GM19395 (cell line): Measurements from ENCODE around the gene GREB1L.
"Not testable (repeated sequence)": the region's sequence is repeated elsewhere in the genome, so short reads cannot be mapped to it uniquely, and the experiment has no call there.

Experiments used
- ATAC-seq: cut with Tn5 transposase; IDR thresholded peaks from one replicate; pipeline ENCODE4 v1.9.1; 2021; ENCODE audit warnings: mild to moderate bottlenecking, moderate library complexity; ENCODE audit not compliant: unreplicated experiment

The GREB1L gene

DNA sequence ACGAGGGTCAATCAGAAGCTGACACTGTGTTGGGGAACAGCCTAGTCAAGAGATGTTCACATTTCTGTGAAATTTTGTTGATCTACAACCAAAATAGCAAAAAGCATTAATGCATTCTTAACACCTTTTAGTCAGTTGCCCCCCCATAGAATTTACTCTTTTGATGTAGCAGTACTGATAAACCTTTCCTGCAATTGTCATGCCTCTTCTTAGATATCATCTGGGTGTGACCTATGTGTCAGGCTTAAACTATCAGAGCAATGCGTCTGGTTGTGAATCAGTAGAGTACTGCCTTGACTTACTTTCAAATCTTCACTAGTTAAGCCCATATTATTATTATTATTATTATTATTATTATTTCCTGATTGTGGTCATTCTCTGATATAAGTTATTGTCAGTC is 61.9 kb downstream of the GREB1L start:
- no peak for ATAC-seq

DNA sequence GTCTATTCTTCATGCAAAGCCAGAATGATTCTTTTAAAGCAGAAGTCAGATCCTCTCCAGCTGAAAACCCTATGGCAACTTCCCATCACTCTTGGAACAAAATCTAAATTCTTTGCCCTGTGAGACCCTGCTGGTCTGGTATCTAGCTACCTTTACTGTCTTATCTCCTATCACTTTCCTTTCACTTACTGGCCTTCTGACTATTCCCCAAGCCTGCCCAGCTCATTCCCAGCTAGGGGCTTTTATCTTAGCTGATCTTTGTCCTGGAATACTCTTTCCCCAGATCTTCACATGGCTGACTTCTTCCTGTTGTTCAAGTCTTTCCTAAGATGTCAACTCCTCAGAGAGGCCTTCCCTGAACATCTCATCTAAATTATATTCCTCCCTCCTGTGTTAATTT is 63.6 kb downstream of the GREB1L start:
- no peak for ATAC-seq

GRCh38 chr18:21306368-21306767 is 64.3 kb downstream of the GREB1L start:
- no peak for ATAC-seq

DNA sequence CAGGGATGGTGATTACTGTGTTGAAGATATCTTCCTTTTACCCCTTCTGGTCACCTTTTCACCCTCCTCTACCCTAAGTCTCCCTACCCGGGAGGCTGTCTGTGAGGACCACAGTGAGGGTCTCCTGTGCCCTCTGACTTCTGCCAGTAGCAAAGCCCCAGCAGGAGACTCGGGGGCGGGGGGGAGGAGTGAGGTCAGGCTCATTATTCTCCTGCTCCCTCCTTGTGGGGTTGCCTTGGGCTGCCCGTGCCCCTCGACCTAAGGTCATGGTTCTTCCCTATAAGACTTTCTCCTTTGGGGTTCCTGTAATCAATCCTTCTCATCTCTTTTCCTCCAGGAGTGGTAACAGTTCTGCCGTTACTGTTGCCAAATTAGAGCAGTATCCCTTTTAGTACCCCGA is 65.5 kb downstream of the GREB1L start:
- ATAC-seq, result no peak

- ATAC-seq, result no peak
Measured at GRCh38 chr18:21309248-21309647, 67.2 kb downstream of the GREB1L start.

GRCh38 chr18:21311980-21312379 is 69.9 kb downstream of the GREB1L start:
- not testable (repeated sequence) for ATAC-seq

- no peak for ATAC-seq
Measured at GRCh38 chr18:21313576-21313975, 71.5 kb downstream of the GREB1L start.

GRCh38 chr18:21314724-21315123 is 72.7 kb downstream of the GREB1L start:
- ATAC-seq, result no peak

GRCh38 chr18:21315126-21315525 is 73.1 kb downstream of the GREB1L start:
- ATAC-seq, result not testable (repeated sequence)

DNA sequence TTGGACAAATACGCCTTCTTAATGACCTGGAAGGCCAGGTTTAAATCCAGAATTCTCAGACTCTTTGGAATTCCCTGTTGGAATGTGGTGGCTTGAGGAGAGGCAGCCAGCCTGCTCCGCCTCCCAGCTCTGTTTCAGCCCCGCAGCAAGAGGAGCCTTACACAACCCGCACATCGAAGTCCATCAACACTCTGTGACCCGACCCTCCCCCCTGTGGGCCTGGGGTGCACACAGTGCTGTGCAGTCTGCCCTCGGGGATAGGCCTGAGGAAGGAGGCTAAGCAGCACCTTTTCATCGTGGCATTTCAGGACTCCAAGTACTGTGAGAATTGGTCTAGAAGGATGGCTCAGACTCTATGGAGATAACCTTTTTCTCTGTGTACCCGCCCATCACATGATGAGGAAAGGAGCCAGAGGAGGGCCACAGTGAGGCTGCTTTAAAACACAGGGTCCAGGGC is 73.7 kb downstream of the GREB1L start:
- no peak for ATAC-seq

GRCh38 chr18:21316296-21316695 is 74.3 kb downstream of the GREB1L start:
- ATAC-seq, result no peak

- no peak for ATAC-seq
Measured at GRCh38 chr18:21321711-21322110, 79.7 kb downstream of the GREB1L start.

DNA sequence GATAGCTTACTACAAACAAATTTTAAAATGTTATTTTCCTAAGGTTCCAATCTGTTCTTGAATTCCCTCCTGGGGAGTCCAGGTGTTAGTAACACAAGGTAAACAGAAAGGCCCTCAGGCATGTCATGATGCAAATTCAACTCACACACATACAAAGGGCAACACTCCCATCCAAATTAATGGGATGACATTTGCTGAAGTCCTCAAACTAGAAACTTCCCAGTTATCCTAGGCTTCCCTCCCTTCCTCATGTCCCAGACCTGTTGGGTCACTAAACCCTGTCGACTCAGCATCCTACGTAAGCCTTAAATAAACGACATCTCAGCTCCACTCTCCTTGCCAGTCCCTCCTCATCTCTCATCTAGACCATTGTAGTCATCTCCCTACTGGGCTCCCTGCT is 85.1 kb downstream of the GREB1L start:
- no peak for ATAC-seq

GRCh38 chr18:21330122-21330701 is 88.2 kb downstream of the GREB1L start:
- no peak for ATAC-seq

DNA sequence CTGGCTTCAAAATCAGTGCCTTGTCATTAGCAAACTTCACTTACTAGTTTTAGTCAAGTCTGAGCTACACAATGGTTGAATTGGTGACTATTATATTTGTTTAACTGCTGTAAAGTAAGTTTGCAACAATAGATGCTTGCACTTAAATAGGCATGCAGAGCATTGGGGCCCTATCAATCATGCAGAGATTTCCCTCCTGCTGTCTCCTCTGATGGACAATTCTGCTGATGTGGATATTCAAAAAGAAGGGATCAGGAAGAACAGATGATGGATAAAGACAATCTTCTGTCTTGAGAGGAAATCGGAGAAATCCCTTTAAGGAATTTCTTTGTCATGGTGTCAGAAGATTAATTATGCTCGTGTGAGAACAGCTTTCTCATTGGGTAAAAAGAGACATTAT is 89.0 kb downstream of the GREB1L start:
- no peak for ATAC-seq

DNA sequence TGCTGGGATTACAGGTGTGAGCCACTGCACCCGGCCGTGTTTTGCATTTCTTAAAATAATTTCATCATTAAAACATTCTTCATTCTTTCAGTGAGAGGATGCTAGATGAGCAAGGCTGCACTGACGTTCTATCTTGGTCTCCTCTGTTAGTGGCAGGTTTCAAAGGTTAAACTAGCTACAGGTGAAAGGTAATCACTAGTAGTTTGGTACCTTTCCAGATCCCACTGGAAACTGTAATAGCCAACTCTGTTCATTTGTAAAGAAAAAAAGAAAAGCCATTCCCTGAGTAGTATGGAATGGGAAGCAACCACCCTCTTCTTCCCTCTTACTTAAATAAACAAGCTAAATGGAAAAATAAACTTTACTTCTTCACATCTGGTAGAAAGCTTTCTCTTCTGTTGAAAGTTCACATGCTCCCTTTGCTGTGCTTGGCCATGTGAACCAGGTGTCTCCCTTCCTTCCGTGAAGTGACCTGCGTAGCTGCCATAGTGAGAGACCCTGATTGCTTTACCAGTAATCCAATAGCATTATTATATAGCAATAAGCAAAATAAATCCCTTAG is 94.0 kb downstream of the GREB1L start:
- ATAC-seq, result no peak

DNA sequence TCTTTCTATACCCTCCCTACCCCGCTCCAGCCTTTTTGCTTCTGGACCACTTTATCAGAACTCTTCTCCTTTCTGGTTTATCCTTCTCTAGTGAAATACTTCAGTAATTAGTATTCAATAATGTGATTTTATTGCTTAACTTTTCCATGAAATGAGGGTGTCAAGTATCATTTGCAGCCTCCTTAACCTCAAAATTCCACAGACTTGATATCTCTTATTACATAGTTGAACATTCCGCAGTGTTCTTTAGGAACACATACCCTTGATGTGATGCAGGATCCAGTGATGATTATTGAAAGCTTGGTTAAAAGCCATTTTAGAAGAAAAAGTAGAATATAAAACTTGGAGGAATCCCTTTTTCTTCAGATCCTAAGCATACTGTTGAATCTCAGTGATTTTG is 94.8 kb downstream of the GREB1L start:
- ATAC-seq, result no peak

- no peak for ATAC-seq
Measured at GRCh38 chr18:21341141-21341540, 99.1 kb downstream of the GREB1L start.

DNA sequence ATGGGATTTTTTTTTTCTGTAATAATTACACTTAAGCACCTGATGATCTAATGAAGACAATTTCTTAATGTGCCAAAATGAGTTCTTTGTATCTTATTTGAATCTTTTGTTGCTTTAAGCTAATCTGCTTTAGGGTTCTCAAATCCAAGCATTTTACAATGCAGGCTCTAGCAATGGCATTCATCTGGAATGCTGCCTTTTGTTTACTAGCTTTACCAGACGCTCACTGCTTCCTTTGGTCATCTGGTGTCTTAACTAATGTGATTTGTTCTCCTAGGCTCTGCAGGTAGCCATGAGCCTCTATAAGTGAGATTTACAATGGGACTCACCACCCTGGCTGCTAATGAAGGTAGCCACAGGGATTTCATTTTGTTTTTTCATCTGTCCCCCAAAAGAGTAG is 100.3 kb downstream of the GREB1L start:
- no peak for ATAC-seq

- no peak for ATAC-seq
Measured at GRCh38 chr18:21344860-21345259, 102.8 kb downstream of the GREB1L start.

DNA sequence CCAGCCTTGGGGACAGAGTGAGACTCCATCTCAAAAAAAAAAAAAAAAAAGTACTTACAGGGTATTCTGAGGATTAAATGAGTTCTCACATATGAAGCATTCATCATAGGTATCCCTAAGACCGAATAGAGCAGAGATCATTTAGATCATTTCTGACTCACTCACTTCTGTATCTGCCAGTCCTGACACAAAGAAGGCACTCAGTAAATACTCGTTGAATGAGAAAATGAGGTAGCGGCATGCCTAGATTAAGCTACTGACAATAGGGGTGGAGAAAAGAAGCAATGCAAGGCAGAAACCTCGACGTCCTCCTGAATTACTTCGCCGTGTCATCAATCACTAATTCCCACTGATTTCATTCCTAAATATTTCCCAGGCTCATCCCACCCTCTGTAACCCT is 103.8 kb downstream of the GREB1L start:
- ATAC-seq, result no peak

DNA sequence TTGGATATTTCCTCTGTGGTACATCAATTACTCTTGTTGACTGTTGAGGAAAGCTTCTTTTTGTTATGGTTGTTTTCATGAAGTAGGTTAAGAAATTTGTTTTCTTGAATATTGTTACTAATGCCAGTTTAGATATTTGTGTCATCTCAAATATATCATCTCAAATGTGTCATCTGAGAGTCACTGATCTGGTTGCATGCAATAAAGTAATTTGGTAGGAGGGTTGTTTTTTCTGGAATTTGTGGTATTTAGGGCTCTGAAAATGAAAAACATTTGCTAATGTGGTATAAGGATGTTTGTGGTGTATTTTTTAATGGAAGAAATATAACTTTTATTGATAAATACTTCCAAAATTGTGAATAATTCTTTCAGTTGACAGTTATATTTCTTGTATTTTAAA is 117.7 kb downstream of the GREB1L start:
- ATAC-seq, result no peak

GRCh38 chr18:21361307-21361880 is 119.4 kb downstream of the GREB1L start:
- no peak for ATAC-seq
